ENCODE results near the gene MOB3A. TPM values are rescaled to one million over a fixed set of nuclear protein-coding genes. Genes with fewer than 3 reads are reported as not detected.

MOB3A gene
- total and polyA plus RNA-seq, 3 donors from 2014 or later, result 17.8 to 31.6 (median 22.8) TPM

- H3K4me1 ChIP-seq, result no peaks in the 10 kb centered on the region
- no peak for DNase-seq
- no peaks in the 10 kb centered on the region for H3K36me3 ChIP-seq (ENCODE audit: low read depth, missing control alignments)
- intact Hi-C loops (cut with DNase I; ENCODE audit: low total_unique reads), result no loop called here
- H3K27me3 ChIP-seq, result no peaks in the 10 kb centered on the region
- 89% methylated on average over 17 to 20 of the region's 23 CpGs for WGBS, 2 donors
- TF ChIP-seq CTCF (IDR thresholded peaks at IDR 0.05), result no peak
- TF ChIP-seq POLR2A (IDR thresholded peaks at IDR 0.05), result no peak
- no peak overlapping the region for H3K4me3 ChIP-seq
- no peaks in the 10 kb centered on the region for H3K9me3 ChIP-seq
- H3K27ac ChIP-seq, result no peak overlapping the region
Measured at GRCh38 chr19:2112516-2113320, 16.6 kb upstream of the MOB3A start.

GRCh38 chr19:2111886-2112285 lies 15.8 kb upstream of the MOB3A start:
- no peak overlapping the region for H3K27ac ChIP-seq
- no peaks in the 10 kb centered on the region for H3K9me3 ChIP-seq
- no peaks in the 10 kb centered on the region for H3K4me1 ChIP-seq
- no peak overlapping the region for H3K4me3 ChIP-seq
- no peaks in the 10 kb centered on the region for H3K27me3 ChIP-seq
- TF ChIP-seq POLR2A (IDR thresholded peaks at IDR 0.05) (no peak), CTCF (IDR thresholded peaks at IDR 0.05) (no peak)
- 90 to 96% methylated on average over 11 to 18 of the region's 20 CpGs for WGBS, 2 donors
- no peak for DNase-seq
- no peaks in the 10 kb centered on the region for H3K36me3 ChIP-seq (ENCODE audit: low read depth, missing control alignments)
- intact Hi-C loops (cut with DNase I; ENCODE audit: low total_unique reads), result no loop called here

- intact Hi-C loops (cut with DNase I; ENCODE audit: low total_unique reads), result no loop called here
- no peak for DNase-seq
- WGBS, 2 donors, result 92 to 97% methylated on average over 13 to 22 of the region's 22 CpGs
- no peaks in the 10 kb centered on the region for H3K4me1 ChIP-seq
- TF ChIP-seq CTCF (IDR thresholded peaks at IDR 0.05), result no peak
- TF ChIP-seq POLR2A (IDR thresholded peaks at IDR 0.05), result no peak
- H3K36me3 ChIP-seq (ENCODE audit: low read depth, missing control alignments), result no peaks in the 10 kb centered on the region
- H3K27me3 ChIP-seq, result no peaks in the 10 kb centered on the region
- no peak overlapping the region for H3K27ac ChIP-seq
- no peak overlapping the region for H3K4me3 ChIP-seq
- no peaks in the 10 kb centered on the region for H3K9me3 ChIP-seq
Measured at GRCh38 chr19:2111425-2111824, 15.3 kb upstream of the MOB3A start.

- no peaks in the 10 kb centered on the region for H3K4me1 ChIP-seq
- no peaks in the 10 kb centered on the region for H3K36me3 ChIP-seq (ENCODE audit: low read depth, missing control alignments)
- intact Hi-C loops (cut with DNase I; ENCODE audit: low total_unique reads), result no loop called here
- no peak overlapping the region for H3K27ac ChIP-seq
- no peak overlapping the region for H3K4me3 ChIP-seq
- TF ChIP-seq CTCF (IDR thresholded peaks at IDR 0.05) (no peak), POLR2A (IDR thresholded peaks at IDR 0.05) (no peak)
- H3K9me3 ChIP-seq, result no peaks in the 10 kb centered on the region
- 72 to 89% methylated on average over 2 to 13 of the region's 13 CpGs for WGBS, 2 donors
- DNase-seq, result no peak
- no peaks in the 10 kb centered on the region for H3K27me3 ChIP-seq
Measured at GRCh38 chr19:2110822-2111221, 14.7 kb upstream of the MOB3A start.
